Osteoblast (primary cell): ENCODE data around the gene DCLK2. TPM values are rescaled to one million over a fixed set of nuclear protein-coding genes. Genes with fewer than 3 reads are reported as not detected.

Experiments
- DNase-seq: peaks from one replicate; pipeline ENCODE4 v3.0.0; 2011; ENCODE audit warnings: low spot score, mixed read lengths; ENCODE audit not compliant: insufficient read length; ENCODE audit errors: missing footprints
- H2AFZ ChIP-seq: 2 replicates; pipeline ENCODE4 v1.6.0; 2011; ENCODE audit warnings: mild to moderate bottlenecking, low read length
- H3K27ac ChIP-seq: 2 replicates; pipeline ENCODE4 v1.5.1; 2011; ENCODE audit warnings: mild to moderate bottlenecking, low read depth, low read length, moderate library complexity
- H3K27me3 ChIP-seq: 2 replicates; pipeline ENCODE4 v1.6.0; 2012; ENCODE audit warnings: mild to moderate bottlenecking, control low read depth, inconsistent platforms, low read length, moderate library complexity; ENCODE audit not compliant: insufficient read depth
- H3K36me3 ChIP-seq: 2 replicates; pipeline ENCODE4 v1.5.1; 2011; ENCODE audit warnings: mild to moderate bottlenecking, low read length, control low read depth, moderate library complexity; ENCODE audit not compliant: insufficient read depth
- H3K4me1 ChIP-seq: 2 replicates; pipeline ENCODE4 v1.5.1; 2011; ENCODE audit warnings: mild to moderate bottlenecking, low read length, control low read depth, moderate library complexity; ENCODE audit not compliant: insufficient read depth
- H3K4me2 ChIP-seq: 2 replicates; pipeline ENCODE4 v1.6.0; 2011; ENCODE audit warnings: mild to moderate bottlenecking, low read length; ENCODE audit not compliant: insufficient read depth
- H3K4me3 ChIP-seq: fragments of 200-600 bp; sonication (generic); 3 replicates; pipeline ENCODE4 v1.5.1; 2012; ENCODE audit warnings: mild to moderate bottlenecking, low read length, inconsistent platforms; ENCODE audit not compliant: insufficient read depth
- H3K79me2 ChIP-seq: 2 replicates; pipeline ENCODE4 v1.6.0; 2012; ENCODE audit warnings: mild to moderate bottlenecking, low read length, control low read depth, inconsistent platforms; ENCODE audit not compliant: insufficient read depth
- H3K9me3 ChIP-seq: 2 replicates; pipeline ENCODE4 v1.5.1; 2011; ENCODE audit warnings: low read depth, low read length, control low read depth
- H4K20me1 ChIP-seq: 2 replicates; pipeline ENCODE4 v1.6.0; 2012; ENCODE audit warnings: mild to moderate bottlenecking, low read length, control low read depth; ENCODE audit not compliant: insufficient read depth
- CTCF ChIP-seq: IDR thresholded peaks from 2 replicates; pipeline ENCODE4 v1.5.1; 2011; ENCODE audit warnings: mild to moderate bottlenecking, low read depth, low read length, moderate library complexity; ENCODE audit errors: extremely low read depth
- total RNA-seq: library from RNA; depleted of rRNA; stranded (reverse); fragments of >200 nt; gene quantifications from 2 replicates; pipeline ENCODE4 v1.2.3, GENCODE V29; 2012

DCLK2 gene
- total RNA-seq, 1 donor: 11.6 TPM

- DNase-seq: peak; percentile 61
- Histone ChIP-seq H2AFZ (no peak overlapping the region), H3K27me3 (no peaks in the 10 kb centered on the region), H4K20me1 (no peaks in the 10 kb centered on the region), H3K4me3 (peak overlapping the region; percentile 14), H3K79me2 (no peaks in the 10 kb centered on the region), H3K9me3 (no peaks in the 10 kb centered on the region), H3K4me2 (peak overlapping the region; percentile 67), H3K27ac (peak overlapping the region; percentile 96), H3K4me1 (peaks cover 39% of the 10 kb centered on the region), H3K36me3 (peaks cover 19% of the 10 kb centered on the region)
- TF ChIP-seq CTCF: no peak
These were observed 159.0 kb downstream of the DCLK2 start for GRCh38 chr4:150237110-150237872.

- Histone ChIP-seq H3K27ac (peak overlapping the region; percentile 96), H3K9me3 (no peaks in the 10 kb centered on the region), H2AFZ (no peak overlapping the region), H3K4me1 (peaks cover 39% of the 10 kb centered on the region), H3K27me3 (no peaks in the 10 kb centered on the region), H4K20me1 (no peaks in the 10 kb centered on the region), H3K4me2 (no peak overlapping the region), H3K36me3 (peaks cover 11% of the 10 kb centered on the region), H3K4me3 (no peak overlapping the region), H3K79me2 (no peaks in the 10 kb centered on the region)
- no peak for DNase-seq
- no peak for TF ChIP-seq CTCF
These were observed 160.3 kb downstream of the DCLK2 start for GRCh38 chr4:150238591-150238990.

- H3K4me1 ChIP-seq: peaks cover 45% of the 10 kb centered on the region
These were observed 161.8 kb downstream of the DCLK2 start for GRCh38 chr4:150240011-150240410.

More at GRCh38 chr4:150240011-150240410, 161.8 kb downstream of the DCLK2 start:
- DNase-seq: no peak
- no peak overlapping the region for H3K4me2 ChIP-seq
- H3K79me2 ChIP-seq: no peaks in the 10 kb centered on the region
- no peaks in the 10 kb centered on the region for H3K9me3 ChIP-seq
- H3K27me3 ChIP-seq: no peaks in the 10 kb centered on the region
- peak overlapping the region; percentile 18 for H3K27ac ChIP-seq
- H4K20me1 ChIP-seq: no peaks in the 10 kb centered on the region
- no peak overlapping the region for H3K4me3 ChIP-seq
- H2AFZ ChIP-seq: no peak overlapping the region
- peaks cover 3% of the 10 kb centered on the region for H3K36me3 ChIP-seq
- no peak for TF ChIP-seq CTCF
